PFSK-1 (cell line): Measurements from ENCODE around the gene SEMA3E.

Experiments
- POLR2AphosphoS5 ChIP-seq: IDR thresholded peaks from 2 replicates; pipeline ENCODE4 v1.6.1; 2012; ENCODE audit warnings: low read depth, mild to moderate bottlenecking, control low read depth, low read length, moderate library complexity
- SIN3A ChIP-seq: IDR thresholded peaks from 2 replicates; pipeline ENCODE4 v1.6.1; 2012; ENCODE audit warnings: mild to moderate bottlenecking, low read length, moderate library complexity, borderline replicate concordance; ENCODE audit not compliant: insufficient read depth
- TAF1 ChIP-seq: IDR thresholded peaks from 2 replicates; pipeline ENCODE4 v1.6.1; 2012; ENCODE audit warnings: low read length, control low read depth, borderline replicate concordance; ENCODE audit not compliant: insufficient read depth
- TF ChIP-seq, protein P1 (sequence below), 2 experiments: IDR thresholded peaks; 2 replicates each; pipeline versions ENCODE4 v1.6.1 to v1.8.0; 2011 to 2012; ENCODE audit warnings: low read depth in 2 of 2, low read length in 2 of 2, control low read depth in 1 of 2, inconsistent platforms in 1 of 2, mild to moderate bottlenecking in 1 of 2, moderate library complexity in 1 of 2; ENCODE audit not compliant: insufficient read depth in 1 of 2

- TF ChIP-seq SIN3A (no peak), POLR2AphosphoS5 (no peak), TAF1 (no peak)
- TF ChIP-seq, protein P1, sequence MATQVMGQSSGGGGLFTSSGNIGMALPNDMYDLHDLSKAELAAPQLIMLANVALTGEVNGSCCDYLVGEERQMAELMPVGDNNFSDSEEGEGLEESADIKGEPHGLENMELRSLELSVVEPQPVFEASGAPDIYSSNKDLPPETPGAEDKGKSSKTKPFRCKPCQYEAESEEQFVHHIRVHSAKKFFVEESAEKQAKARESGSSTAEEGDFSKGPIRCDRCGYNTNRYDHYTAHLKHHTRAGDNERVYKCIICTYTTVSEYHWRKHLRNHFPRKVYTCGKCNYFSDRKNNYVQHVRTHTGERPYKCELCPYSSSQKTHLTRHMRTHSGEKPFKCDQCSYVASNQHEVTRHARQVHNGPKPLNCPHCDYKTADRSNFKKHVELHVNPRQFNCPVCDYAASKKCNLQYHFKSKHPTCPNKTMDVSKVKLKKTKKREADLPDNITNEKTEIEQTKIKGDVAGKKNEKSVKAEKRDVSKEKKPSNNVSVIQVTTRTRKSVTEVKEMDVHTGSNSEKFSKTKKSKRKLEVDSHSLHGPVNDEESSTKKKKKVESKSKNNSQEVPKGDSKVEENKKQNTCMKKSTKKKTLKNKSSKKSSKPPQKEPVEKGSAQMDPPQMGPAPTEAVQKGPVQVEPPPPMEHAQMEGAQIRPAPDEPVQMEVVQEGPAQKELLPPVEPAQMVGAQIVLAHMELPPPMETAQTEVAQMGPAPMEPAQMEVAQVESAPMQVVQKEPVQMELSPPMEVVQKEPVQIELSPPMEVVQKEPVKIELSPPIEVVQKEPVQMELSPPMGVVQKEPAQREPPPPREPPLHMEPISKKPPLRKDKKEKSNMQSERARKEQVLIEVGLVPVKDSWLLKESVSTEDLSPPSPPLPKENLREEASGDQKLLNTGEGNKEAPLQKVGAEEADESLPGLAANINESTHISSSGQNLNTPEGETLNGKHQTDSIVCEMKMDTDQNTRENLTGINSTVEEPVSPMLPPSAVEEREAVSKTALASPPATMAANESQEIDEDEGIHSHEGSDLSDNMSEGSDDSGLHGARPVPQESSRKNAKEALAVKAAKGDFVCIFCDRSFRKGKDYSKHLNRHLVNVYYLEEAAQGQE (IDR thresholded peaks at IDR 0.05; ENCODE audit: insufficient read depth in 1 of 2, low read depth in 2 of 2, low read length in 2 of 2), result no peak
Observed at GRCh38 chr7:83347945-83348444, 300.9 kb downstream of the SEMA3E start.
